Endodermal cell (in vitro differentiated cells): ENCODE data around the gene MORN1. TPM values are rescaled to one million over a fixed set of nuclear protein-coding genes. Genes with fewer than 3 reads are reported as not detected.

Experiments
- DNase-seq: peaks from one replicate; pipeline ENCODE4 v3.0.0-alpha.2; 2017
- H3K27ac ChIP-seq: 2 replicates; pipeline ENCODE4 v1.5.1; 2013; ENCODE audit warnings: mild to moderate bottlenecking, low read depth, low read length, moderate library complexity
- H3K27me3 ChIP-seq: 2 replicates; pipeline ENCODE4 v1.6.1; 2013; ENCODE audit warnings: mild to moderate bottlenecking, low read length, moderate library complexity; ENCODE audit not compliant: insufficient read depth, control insufficient read depth, poor library complexity, severe bottlenecking
- H3K36me3 ChIP-seq: 2 replicates; pipeline ENCODE4 v1.7.0; 2013; ENCODE audit warnings: mild to moderate bottlenecking, low read length, moderate library complexity; ENCODE audit not compliant: control insufficient read depth, insufficient read depth
- H3K4me1 ChIP-seq: one replicate; pipeline ENCODE4 v1.7.0; 2013; ENCODE audit warnings: low read length; ENCODE audit not compliant: control insufficient read depth, insufficient read depth
- H3K4me3 ChIP-seq: 2 replicates; pipeline ENCODE4 v1.5.1; 2013; ENCODE audit warnings: mild to moderate bottlenecking, low read length, moderate library complexity
- H3K9ac ChIP-seq: 2 replicates; pipeline ENCODE4 v1.6.1; 2013; ENCODE audit warnings: mild to moderate bottlenecking, low read length, moderate library complexity; ENCODE audit not compliant: poor library complexity, severe bottlenecking; ENCODE audit errors: extremely low read depth
- H3K9me3 ChIP-seq: 2 replicates; pipeline ENCODE4 v1.6.1; 2013; ENCODE audit warnings: mild to moderate bottlenecking, low read length, moderate library complexity; ENCODE audit not compliant: control insufficient read depth
- H3K27ac Mint-ChIP-seq: 2 replicates; pipeline ENCODE4 v1.8.0; 2020; ENCODE audit warnings: mixed read lengths
- H3K27me3 Mint-ChIP-seq: 2 replicates; pipeline ENCODE4 v1.8.0; 2021; ENCODE audit warnings: mild to moderate bottlenecking, mixed read lengths; ENCODE audit not compliant: insufficient read depth
- H3K36me3 Mint-ChIP-seq: 2 replicates; pipeline ENCODE4 v1.8.0; 2020; ENCODE audit warnings: low read depth, mixed read lengths
- H3K4me1 Mint-ChIP-seq: 2 replicates; pipeline ENCODE4 v1.8.0; 2020; ENCODE audit warnings: mixed read lengths
- H3K4me3 Mint-ChIP-seq: 2 replicates; pipeline ENCODE4 v1.8.0; 2020; ENCODE audit warnings: mild to moderate bottlenecking, moderate library complexity, mixed read lengths
- H3K9me3 Mint-ChIP-seq: 2 replicates; pipeline ENCODE4 v1.8.0; 2020; ENCODE audit warnings: mild to moderate bottlenecking, mixed read lengths
- WGBS, 2 experiments: methylation state at CpG; one replicate each; pipeline versions ENCODE4 v1.1.5 to v1.1.7; 2013; ENCODE audit warnings: missing lambda C conversion rate in 2 of 2, mixed read lengths in 1 of 2; ENCODE audit not compliant: insufficient coverage in 1 of 2, insufficient read length in 1 of 2; 5-methylcytosine and 5-hydroxymethylcytosine counted together
- total RNA-seq, 2 donors: library from RNA; stranded (reverse); fragmentation: NEBNext Ultra II Directional in 1 of 2; extraction: Animal tissue kit (Norgen Biotek cat#: 25700) in 1 of 2; gene quantifications; 2 replicates in 1 of 2; 3 replicates in 1 of 2; pipeline ENCODE4 v1.2.1, GENCODE V29; 2021
- TF ChIP-seq, protein P1 (sequence below): fragments of 200-600 bp; sonication (generic); conservative IDR thresholded peaks from 2 replicates; pipeline ENCODE4 v1.5.0; 2021; ENCODE audit warnings: antibody characterized with exemption, mild to moderate bottlenecking

MORN1 gene
- total RNA-seq, 2 donors from 2014 or later, result 21.3 to 24.9 TPM

GRCh38 chr1:2376931-2377672, 14.3 kb downstream of the MORN1 start:
- Histone ChIP-seq H3K4me3 (no peak overlapping the region), H3K9ac (no peak overlapping the region), H3K9me3 (no peaks in the 10 kb centered on the region), H3K27ac (no peak overlapping the region), H3K4me1 (no peaks in the 10 kb centered on the region), H3K27me3 (no peaks in the 10 kb centered on the region), H3K36me3 (no peaks in the 10 kb centered on the region)
- Mint-ChIP-seq H3K4me1 (no peaks in the 10 kb centered on the region), H3K27me3 (no peaks in the 10 kb centered on the region), H3K4me3 (no peak overlapping the region), H3K36me3 (no peaks in the 10 kb centered on the region), H3K9me3 (no peaks in the 10 kb centered on the region), H3K27ac (no peak overlapping the region)
- TF ChIP-seq, protein P1, sequence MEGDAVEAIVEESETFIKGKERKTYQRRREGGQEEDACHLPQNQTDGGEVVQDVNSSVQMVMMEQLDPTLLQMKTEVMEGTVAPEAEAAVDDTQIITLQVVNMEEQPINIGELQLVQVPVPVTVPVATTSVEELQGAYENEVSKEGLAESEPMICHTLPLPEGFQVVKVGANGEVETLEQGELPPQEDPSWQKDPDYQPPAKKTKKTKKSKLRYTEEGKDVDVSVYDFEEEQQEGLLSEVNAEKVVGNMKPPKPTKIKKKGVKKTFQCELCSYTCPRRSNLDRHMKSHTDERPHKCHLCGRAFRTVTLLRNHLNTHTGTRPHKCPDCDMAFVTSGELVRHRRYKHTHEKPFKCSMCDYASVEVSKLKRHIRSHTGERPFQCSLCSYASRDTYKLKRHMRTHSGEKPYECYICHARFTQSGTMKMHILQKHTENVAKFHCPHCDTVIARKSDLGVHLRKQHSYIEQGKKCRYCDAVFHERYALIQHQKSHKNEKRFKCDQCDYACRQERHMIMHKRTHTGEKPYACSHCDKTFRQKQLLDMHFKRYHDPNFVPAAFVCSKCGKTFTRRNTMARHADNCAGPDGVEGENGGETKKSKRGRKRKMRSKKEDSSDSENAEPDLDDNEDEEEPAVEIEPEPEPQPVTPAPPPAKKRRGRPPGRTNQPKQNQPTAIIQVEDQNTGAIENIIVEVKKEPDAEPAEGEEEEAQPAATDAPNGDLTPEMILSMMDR, result no peak
- DNase-seq, result no peak
- 91 to 96% methylated on average over 17 to 25 of the region's 25 CpGs for WGBS, 2 experiments

GRCh38 chr1:2376261-2376741, 15.1 kb downstream of the MORN1 start:
- peaks cover 7% of the 10 kb centered on the region for H3K36me3 Mint-ChIP-seq
- Histone ChIP-seq H3K4me1 (no peaks in the 10 kb centered on the region), H3K9ac (no peak overlapping the region), H3K36me3 (no peaks in the 10 kb centered on the region), H3K27ac (no peak overlapping the region), H3K9me3 (no peaks in the 10 kb centered on the region), H3K27me3 (no peaks in the 10 kb centered on the region), H3K4me3 (no peak overlapping the region)
- WGBS, 2 experiments, result 91 to 93% methylated on average over 21 to 23 of the region's 23 CpGs
- DNase-seq, result no peak
- no peaks in the 10 kb centered on the region for H3K9me3 Mint-ChIP-seq
- TF ChIP-seq, protein P1, result no peak
- no peaks in the 10 kb centered on the region for H3K4me1 Mint-ChIP-seq
- H3K4me3 Mint-ChIP-seq, result no peak overlapping the region
- no peak overlapping the region for H3K27ac Mint-ChIP-seq
- no peaks in the 10 kb centered on the region for H3K27me3 Mint-ChIP-seq

GRCh38 chr1:2375923-2376260, 15.5 kb downstream of the MORN1 start:
- H3K36me3 ChIP-seq, result no peaks in the 10 kb centered on the region
- H3K4me1 Mint-ChIP-seq, result no peaks in the 10 kb centered on the region
- no peak overlapping the region for H3K27ac Mint-ChIP-seq
- H3K9me3 Mint-ChIP-seq, result no peaks in the 10 kb centered on the region
- TF ChIP-seq, protein P1, result no peak
- no peak overlapping the region for H3K27ac ChIP-seq
- H3K4me1 ChIP-seq, result no peaks in the 10 kb centered on the region
- no peak overlapping the region for H3K9ac ChIP-seq
- H3K27me3 ChIP-seq, result no peaks in the 10 kb centered on the region
- no peak for DNase-seq
- H3K36me3 Mint-ChIP-seq, result peaks cover 11% of the 10 kb centered on the region
- no peaks in the 10 kb centered on the region for H3K9me3 ChIP-seq
- no peak overlapping the region for H3K4me3 ChIP-seq
- WGBS, 2 experiments, result 88 to 91% methylated on average over 7 of the region's 7 CpGs
- H3K27me3 Mint-ChIP-seq, result no peaks in the 10 kb centered on the region
- H3K4me3 Mint-ChIP-seq, result no peak overlapping the region
